ENCODE data around the gene WAPL.

DNA sequence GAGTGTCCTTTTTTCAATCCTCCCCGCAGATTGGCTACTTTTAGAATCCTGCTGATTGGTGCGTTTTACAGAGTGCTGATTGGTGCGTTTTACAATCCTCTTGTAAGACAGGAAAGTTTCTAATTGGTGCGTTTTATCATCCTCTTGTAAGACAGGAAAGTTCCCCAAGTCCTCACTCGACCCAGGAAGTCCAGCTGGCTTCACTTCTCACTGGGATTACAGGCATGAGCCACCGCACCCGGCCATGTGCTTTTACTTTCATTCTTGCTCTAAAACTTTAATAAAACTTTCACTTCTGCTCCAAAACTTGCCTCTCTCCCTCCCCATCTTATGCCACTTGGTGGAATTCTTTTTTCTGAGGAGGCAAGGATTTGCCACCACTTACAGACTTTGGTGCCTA lies 17.0 kb upstream of the WAPL start:
- TF ChIP-seq, protein P1, sequence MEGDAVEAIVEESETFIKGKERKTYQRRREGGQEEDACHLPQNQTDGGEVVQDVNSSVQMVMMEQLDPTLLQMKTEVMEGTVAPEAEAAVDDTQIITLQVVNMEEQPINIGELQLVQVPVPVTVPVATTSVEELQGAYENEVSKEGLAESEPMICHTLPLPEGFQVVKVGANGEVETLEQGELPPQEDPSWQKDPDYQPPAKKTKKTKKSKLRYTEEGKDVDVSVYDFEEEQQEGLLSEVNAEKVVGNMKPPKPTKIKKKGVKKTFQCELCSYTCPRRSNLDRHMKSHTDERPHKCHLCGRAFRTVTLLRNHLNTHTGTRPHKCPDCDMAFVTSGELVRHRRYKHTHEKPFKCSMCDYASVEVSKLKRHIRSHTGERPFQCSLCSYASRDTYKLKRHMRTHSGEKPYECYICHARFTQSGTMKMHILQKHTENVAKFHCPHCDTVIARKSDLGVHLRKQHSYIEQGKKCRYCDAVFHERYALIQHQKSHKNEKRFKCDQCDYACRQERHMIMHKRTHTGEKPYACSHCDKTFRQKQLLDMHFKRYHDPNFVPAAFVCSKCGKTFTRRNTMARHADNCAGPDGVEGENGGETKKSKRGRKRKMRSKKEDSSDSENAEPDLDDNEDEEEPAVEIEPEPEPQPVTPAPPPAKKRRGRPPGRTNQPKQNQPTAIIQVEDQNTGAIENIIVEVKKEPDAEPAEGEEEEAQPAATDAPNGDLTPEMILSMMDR (IDR thresholded peaks at IDR 0.05): no peak
- TF ChIP-seq POLR2AphosphoS5 (IDR thresholded peaks at IDR 0.05): no peak

Data from breast epithelium (tissue), 3 donors.